Measurements from ENCODE around the gene TGFB1I1.

Gene TGFB1I1

DNA sequence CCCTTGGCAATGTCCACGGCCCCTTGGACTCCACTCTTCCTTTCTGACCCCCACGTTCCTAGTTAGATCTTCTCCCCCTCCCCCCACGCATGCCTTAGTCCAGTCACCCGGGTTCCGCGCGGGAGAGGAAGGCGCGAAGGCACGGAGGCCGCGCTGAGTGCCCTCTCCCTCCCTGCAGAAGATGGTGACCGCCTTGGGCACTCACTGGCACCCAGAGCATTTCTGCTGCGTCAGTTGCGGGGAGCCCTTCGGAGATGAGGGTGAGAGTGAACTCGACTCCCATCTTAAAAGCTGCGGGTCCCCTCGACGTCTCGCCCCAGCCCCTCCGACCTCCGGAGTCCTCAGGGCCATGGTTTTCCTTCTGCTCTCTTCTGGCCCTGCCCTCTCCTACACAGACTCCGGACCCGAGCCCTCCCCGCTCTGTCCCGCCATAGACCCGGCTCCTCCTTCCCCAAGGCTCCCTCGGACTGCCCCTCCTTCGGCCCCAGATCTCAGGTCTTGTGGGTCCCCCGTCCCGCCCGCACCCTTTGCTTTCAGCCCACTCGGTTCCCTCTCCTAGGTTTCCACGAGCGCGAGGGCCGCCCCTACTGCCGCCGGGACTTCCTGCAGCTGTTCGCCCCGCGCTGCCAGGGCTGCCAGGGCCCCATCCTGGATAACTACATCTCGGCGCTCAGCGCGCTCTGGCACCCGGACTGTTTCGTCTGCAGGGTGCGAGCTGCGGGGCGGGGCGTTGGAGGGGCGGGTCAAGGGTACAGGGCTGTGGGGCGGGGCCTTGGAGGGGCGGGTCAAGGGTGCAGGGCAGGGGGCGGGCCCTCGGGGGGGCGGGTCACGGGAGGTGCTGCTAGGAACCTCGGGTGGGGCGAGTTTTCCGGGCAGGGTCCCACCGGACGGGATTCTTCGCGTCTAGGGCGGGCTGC lies 4.6 kb downstream of the TGFB1I1 start:
- Mint-ChIP-seq H3K36me3 (ENCODE audit: low read depth) (peaks cover 24% of the 10 kb centered on the region), H3K4me3 (peak overlapping the region; percentile 35 to 77 (median 77)), H3K27ac (peak overlapping the region; percentile 29 to 90 (median 39)), H3K27me3 (ENCODE audit: low read depth) (peaks cover 41% of the 10 kb centered on the region), H3K9me3 (no peaks in the 10 kb centered on the region), H3K4me1 (peaks cover 26% of the 10 kb centered on the region)
- TF ChIP-seq, protein P1, sequence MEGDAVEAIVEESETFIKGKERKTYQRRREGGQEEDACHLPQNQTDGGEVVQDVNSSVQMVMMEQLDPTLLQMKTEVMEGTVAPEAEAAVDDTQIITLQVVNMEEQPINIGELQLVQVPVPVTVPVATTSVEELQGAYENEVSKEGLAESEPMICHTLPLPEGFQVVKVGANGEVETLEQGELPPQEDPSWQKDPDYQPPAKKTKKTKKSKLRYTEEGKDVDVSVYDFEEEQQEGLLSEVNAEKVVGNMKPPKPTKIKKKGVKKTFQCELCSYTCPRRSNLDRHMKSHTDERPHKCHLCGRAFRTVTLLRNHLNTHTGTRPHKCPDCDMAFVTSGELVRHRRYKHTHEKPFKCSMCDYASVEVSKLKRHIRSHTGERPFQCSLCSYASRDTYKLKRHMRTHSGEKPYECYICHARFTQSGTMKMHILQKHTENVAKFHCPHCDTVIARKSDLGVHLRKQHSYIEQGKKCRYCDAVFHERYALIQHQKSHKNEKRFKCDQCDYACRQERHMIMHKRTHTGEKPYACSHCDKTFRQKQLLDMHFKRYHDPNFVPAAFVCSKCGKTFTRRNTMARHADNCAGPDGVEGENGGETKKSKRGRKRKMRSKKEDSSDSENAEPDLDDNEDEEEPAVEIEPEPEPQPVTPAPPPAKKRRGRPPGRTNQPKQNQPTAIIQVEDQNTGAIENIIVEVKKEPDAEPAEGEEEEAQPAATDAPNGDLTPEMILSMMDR (IDR thresholded peaks at IDR 0.05; ENCODE audit: unreplicated experiment in 3 of 3): no peak

DNA sequence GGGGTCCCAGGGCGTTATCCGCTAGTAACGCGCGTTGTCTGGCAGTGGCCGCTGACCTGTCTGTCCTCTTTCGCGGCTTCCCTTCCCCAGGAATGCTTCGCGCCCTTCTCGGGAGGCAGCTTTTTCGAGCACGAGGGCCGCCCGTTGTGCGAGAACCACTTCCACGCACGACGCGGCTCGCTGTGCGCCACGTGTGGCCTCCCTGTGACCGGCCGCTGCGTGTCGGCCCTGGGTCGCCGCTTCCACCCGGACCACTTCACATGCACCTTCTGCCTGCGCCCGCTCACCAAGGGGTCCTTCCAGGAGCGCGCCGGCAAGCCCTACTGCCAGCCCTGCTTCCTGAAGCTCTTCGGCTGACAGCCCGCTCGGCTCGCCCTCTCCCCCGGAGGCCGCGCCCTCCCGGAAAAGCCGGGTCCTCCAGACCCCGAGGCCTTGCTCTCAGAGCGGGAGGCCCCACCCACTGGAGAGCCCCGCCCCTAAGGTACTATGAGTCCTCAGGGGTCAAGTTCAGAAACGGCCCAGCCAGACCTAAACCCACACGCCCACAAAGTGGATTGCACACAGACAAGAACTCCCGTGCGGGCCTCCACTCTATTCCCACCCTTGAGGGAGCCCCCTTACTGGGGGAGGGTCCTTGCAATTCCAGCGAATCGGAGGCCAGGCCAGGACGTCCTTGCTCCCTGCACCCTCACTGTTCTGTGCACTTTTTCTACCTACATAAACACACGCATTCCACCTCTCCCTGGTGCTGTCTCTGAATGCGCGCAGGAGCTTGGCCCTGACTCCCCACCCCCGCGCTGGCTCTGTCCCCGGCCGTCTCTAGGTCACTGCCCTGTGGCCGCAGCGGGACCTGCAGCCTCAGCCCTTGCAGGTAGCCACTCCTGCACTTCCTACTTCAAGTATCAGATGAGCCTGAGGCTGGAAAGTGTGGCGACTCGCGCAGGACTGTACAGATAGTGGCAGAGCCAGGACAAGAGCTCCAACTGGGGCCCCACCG lies 5.6 kb downstream of the TGFB1I1 start:
- H3K36me3 Mint-ChIP-seq (ENCODE audit: low read depth): peaks cover 24% of the 10 kb centered on the region
- H3K9me3 Mint-ChIP-seq: no peaks in the 10 kb centered on the region
- H3K27ac Mint-ChIP-seq: peak overlapping the region; percentile 27 to 90 (median 43)
- peak overlapping the region; percentile 54 to 77 (median 77) for H3K4me3 Mint-ChIP-seq
- TF ChIP-seq, protein P1 (IDR thresholded peaks at IDR 0.05; ENCODE audit: unreplicated experiment in 3 of 3): peak; percentile 19 to 33 (median 32)
- peaks cover 23% of the 10 kb centered on the region for H3K4me1 Mint-ChIP-seq
- H3K27me3 Mint-ChIP-seq (ENCODE audit: low read depth): peaks cover 48% of the 10 kb centered on the region

DNA sequence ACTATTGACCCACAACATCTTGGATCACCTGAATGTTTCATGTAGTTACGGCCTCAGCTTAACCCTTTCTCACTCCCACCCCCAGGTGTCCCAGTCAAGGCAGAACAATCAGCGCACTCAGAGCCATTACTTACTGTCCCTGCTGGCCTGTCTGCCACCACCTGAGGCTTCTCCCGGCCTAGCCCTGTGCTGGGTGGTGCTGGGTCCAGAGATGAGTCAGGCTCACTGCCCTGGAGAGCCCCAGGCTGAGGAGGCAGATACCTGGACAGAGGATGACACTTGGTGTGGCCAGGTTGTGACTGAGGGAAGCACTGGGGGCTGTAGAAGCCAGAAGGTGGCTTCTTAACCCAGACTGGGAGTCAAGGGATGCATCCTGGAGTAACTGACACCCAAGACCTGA lies 7.0 kb downstream of the TGFB1I1 start:
- Mint-ChIP-seq H3K27me3 (ENCODE audit: low read depth) (peaks cover 42% of the 10 kb centered on the region), H3K4me1 (peaks cover 13% of the 10 kb centered on the region)

DNA sequence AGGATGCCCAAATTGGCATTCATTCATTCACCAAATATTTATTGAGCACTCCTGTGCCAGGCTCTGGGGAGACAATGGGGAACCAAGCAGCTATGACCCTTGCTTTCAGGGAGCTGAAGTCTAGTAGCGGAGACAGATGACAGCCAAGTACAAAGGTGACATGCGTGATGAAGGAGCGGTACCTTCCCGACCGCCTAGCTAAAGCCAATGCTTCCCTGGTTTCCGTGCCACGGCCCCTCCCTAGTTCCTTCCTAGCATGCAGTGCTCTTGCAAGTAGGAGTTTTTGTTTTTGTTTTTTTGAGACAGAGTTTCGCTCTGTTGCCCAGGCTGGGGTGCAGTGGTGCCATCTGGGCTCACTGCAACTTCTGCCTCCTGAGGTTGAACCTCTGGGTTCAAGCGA lies 7.8 kb downstream of the TGFB1I1 start:
- Mint-ChIP-seq H3K36me3 (ENCODE audit: low read depth) (peaks cover 6% of the 10 kb centered on the region), H3K27me3 (ENCODE audit: low read depth) (peaks cover 40% of the 10 kb centered on the region)
- TF ChIP-seq, protein P1 (IDR thresholded peaks at IDR 0.05; ENCODE audit: unreplicated experiment in 3 of 3): no peak

More for the DNA sequence above, 7.0 kb downstream of the TGFB1I1 start:
- Mint-ChIP-seq H3K9me3 (no peaks in the 10 kb centered on the region), H3K4me3 (peak overlapping the region in 1 of 3 experiments; percentile 31), H3K36me3 (ENCODE audit: low read depth) (peaks cover 14% of the 10 kb centered on the region), H3K27ac (peak overlapping the region in 1 of 3 experiments; percentile 20)
- TF ChIP-seq, protein P1 (IDR thresholded peaks at IDR 0.05; ENCODE audit: unreplicated experiment in 3 of 3): no peak

DNA sequence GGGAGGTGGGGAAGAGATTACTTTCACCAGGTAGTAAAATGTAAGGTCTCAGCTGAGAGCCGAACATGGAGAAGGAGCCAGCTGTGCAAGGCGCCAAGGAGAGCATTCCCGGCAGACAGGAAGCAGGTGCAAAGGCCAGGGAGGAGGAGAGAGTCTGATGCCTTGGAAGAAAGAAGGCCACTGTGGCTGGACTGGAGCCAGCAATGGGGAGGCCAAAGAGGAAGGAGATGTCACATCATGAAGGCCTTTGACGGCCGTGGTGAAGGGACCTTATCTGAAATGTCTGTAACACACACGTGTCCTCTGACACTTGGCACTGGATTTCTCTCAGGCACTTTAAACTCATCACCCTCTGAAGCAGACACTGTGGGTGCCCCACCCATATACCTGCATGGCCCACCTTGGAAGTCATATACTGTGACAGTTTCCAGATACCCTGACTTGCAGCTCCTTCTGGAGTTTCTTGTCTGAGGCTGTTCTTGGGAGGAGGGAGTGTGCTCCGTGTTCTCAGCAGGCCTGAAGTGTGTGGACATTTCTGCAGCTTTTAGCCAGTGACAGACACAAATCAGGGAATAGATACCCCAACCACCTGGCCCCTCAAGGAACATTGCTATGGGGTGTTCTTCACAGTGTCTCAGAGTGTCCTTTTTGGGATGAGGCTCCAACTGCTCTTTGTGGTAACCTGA lies 9.0 kb downstream of the TGFB1I1 start:
- Mint-ChIP-seq H3K4me3 (no peak overlapping the region), H3K27ac (peak overlapping the region in 2 of 3 experiments; percentile 0 to 5), H3K4me1 (peaks cover 17% of the 10 kb centered on the region)

More for the DNA sequence above, 7.8 kb downstream of the TGFB1I1 start:
- peaks cover 13% of the 10 kb centered on the region for H3K4me1 Mint-ChIP-seq
- no peaks in the 10 kb centered on the region for H3K9me3 Mint-ChIP-seq
- no peak overlapping the region for H3K27ac Mint-ChIP-seq
- H3K4me3 Mint-ChIP-seq: peak overlapping the region in 1 of 3 experiments; percentile 18

More for the DNA sequence above, 9.0 kb downstream of the TGFB1I1 start:
- peaks cover 40% of the 10 kb centered on the region for H3K27me3 Mint-ChIP-seq (ENCODE audit: low read depth)
- TF ChIP-seq, protein P1 (IDR thresholded peaks at IDR 0.05; ENCODE audit: unreplicated experiment in 3 of 3): no peak
- H3K9me3 Mint-ChIP-seq: no peaks in the 10 kb centered on the region
- no peaks in the 10 kb centered on the region for H3K36me3 Mint-ChIP-seq (ENCODE audit: low read depth)

Data from nephron (organoid).